Breast epithelium (tissue), 3 donors: ENCODE measurements around the gene EGLN3.

Experiments used
- POLR2A ChIP-seq: fragments of 450-650 bp; IDR thresholded peaks from one replicate; pipeline ENCODE4 v1.6.1; 2016; ENCODE audit warnings: antibody characterized with exemption, mild to moderate bottlenecking, moderate library complexity
- POLR2AphosphoS5 ChIP-seq, 3 donors: sonication (generic); formaldehyde crosslinking; IDR thresholded peaks; one replicate each; pipeline ENCODE4 v1.6.1; 2017; ENCODE audit warnings: antibody characterized with exemption in 3 of 3
- TF ChIP-seq, protein P1 (sequence below), 3 donors: fragments of 450-650 bp; IDR thresholded peaks; one replicate each; pipeline ENCODE4 v1.5.1; 2016 to 2017; ENCODE audit warnings: antibody characterized with exemption in 3 of 3, mild to moderate bottlenecking in 3 of 3, moderate library complexity in 3 of 3

DNA sequence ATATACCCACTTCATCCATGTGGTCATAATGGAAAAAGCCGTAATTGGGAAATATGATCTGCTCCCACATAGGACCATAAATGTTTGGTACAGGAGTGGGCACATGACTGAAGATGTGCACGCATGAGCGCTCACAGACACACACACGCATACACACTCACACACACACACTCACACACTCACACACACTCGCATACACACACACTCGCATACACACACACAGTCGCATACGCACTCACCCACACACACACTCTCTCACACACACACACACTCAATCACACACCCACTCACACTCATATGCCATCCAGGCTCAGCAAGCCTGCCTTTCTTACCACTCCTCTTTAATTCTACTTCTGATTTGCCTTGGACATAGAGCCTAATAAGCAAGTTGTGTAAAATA lies 45.6 kb upstream of the EGLN3 start:
- TF ChIP-seq, protein P1, sequence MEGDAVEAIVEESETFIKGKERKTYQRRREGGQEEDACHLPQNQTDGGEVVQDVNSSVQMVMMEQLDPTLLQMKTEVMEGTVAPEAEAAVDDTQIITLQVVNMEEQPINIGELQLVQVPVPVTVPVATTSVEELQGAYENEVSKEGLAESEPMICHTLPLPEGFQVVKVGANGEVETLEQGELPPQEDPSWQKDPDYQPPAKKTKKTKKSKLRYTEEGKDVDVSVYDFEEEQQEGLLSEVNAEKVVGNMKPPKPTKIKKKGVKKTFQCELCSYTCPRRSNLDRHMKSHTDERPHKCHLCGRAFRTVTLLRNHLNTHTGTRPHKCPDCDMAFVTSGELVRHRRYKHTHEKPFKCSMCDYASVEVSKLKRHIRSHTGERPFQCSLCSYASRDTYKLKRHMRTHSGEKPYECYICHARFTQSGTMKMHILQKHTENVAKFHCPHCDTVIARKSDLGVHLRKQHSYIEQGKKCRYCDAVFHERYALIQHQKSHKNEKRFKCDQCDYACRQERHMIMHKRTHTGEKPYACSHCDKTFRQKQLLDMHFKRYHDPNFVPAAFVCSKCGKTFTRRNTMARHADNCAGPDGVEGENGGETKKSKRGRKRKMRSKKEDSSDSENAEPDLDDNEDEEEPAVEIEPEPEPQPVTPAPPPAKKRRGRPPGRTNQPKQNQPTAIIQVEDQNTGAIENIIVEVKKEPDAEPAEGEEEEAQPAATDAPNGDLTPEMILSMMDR (IDR thresholded peaks at IDR 0.05), result no peak
- TF ChIP-seq POLR2A (no peak), POLR2AphosphoS5 (IDR thresholded peaks at IDR 0.05) (no peak)
